DOHH2 (cell line): ENCODE results near the gene NPIPB2.

Experiments used
- EZH2phosphoT487 ChIP-seq: fragments of 200-600 bp; sonication (generic); IDR thresholded peaks from 2 replicates; pipeline ENCODE4 v1.6.1; 2017; ENCODE audit warnings: borderline replicate concordance, mild to moderate bottlenecking, antibody characterized with exemption, low read length, moderate library complexity, mixed read lengths
- TF ChIP-seq, protein P1 (sequence below): fragments of 200-600 bp; sonication (generic); IDR thresholded peaks from one replicate; pipeline ENCODE4 v1.5.1; 2014; ENCODE audit warnings: antibody characterized with exemption, mild to moderate bottlenecking, low read depth, low read length; ENCODE audit not compliant: poor library complexity, severe bottlenecking

DNA sequence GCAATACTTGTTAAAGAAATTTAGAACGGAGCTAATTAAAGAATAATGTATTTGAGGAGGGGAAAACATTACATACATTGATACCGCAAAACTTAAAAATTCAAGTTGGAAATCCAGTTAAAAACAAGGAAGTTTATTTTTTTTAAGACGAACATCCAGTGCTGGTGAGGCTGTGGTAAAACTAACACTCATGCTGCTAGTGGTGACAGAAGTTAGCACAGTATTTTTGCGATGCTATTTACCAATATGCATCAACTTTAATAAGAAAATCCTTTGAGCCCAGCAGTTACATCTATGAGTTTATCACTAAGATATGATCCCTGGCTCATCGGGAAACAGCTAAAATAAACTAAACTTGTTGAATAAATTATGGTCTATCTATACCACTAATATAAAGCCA, 57.8 kb downstream of the NPIPB2 start:
- TF ChIP-seq, protein P1, sequence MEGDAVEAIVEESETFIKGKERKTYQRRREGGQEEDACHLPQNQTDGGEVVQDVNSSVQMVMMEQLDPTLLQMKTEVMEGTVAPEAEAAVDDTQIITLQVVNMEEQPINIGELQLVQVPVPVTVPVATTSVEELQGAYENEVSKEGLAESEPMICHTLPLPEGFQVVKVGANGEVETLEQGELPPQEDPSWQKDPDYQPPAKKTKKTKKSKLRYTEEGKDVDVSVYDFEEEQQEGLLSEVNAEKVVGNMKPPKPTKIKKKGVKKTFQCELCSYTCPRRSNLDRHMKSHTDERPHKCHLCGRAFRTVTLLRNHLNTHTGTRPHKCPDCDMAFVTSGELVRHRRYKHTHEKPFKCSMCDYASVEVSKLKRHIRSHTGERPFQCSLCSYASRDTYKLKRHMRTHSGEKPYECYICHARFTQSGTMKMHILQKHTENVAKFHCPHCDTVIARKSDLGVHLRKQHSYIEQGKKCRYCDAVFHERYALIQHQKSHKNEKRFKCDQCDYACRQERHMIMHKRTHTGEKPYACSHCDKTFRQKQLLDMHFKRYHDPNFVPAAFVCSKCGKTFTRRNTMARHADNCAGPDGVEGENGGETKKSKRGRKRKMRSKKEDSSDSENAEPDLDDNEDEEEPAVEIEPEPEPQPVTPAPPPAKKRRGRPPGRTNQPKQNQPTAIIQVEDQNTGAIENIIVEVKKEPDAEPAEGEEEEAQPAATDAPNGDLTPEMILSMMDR, result no peak
- TF ChIP-seq EZH2phosphoT487, result no peak
